Esophagus muscularis mucosa (tissue), 4 donors: ENCODE data around the gene PTPRB. TPM values are rescaled to one million over a fixed set of nuclear protein-coding genes. Genes with fewer than 3 reads are reported as not detected.

ENCODE experiments used
- DNase-seq: peaks from one replicate; pipeline ENCODE4 v3.0.0-alpha.2; 2017; ENCODE audit errors: extremely low spot score
- H3K27ac ChIP-seq, 4 donors: fragments of 200-600 bp; sonication (generic); replicated peaks in 1 of 4; 1 replicate in 3 of 4; 2 replicates in 1 of 4; pipeline ENCODE4 v1.5.1; 2016 to 2019; ENCODE audit warnings: mild to moderate bottlenecking in 1 of 4
- H3K27me3 ChIP-seq, 4 donors: fragments of 200-600 bp; sonication (generic); one replicate each; pipeline versions ENCODE4 v1.5.1 to v1.6.0; 2016 to 2019
- H3K36me3 ChIP-seq, 4 donors: fragments of 200-600 bp; sonication (generic); one replicate each; pipeline ENCODE4 v1.5.1; 2016 to 2019
- H3K4me1 ChIP-seq, 4 donors: fragments of 200-600 bp; sonication (generic); one replicate each; pipeline ENCODE4 v1.5.1; 2016 to 2019
- H3K4me3 ChIP-seq, 4 donors: fragments of 200-600 bp; sonication (generic); 1 replicate in 2 of 4; 2 replicates in 2 of 4; pipeline ENCODE4 v1.5.1; 2016 to 2019; ENCODE audit warnings: mild to moderate bottlenecking in 4 of 4, moderate library complexity in 1 of 4
- H3K9me3 ChIP-seq, 4 donors: fragments of 200-600 bp; sonication (generic); 1 replicate in 3 of 4; 2 replicates in 1 of 4; pipeline ENCODE4 v1.5.1; 2016 to 2019
- CTCF ChIP-seq, 3 experiments: fragments of 200-600 bp in 2 of 3; fragments of 450-650 bp in 1 of 3; sonication (generic) in 2 of 3; IDR thresholded peaks; one replicate each; pipeline ENCODE4 v1.5.1; 2017 to 2019; ENCODE audit warnings: antibody characterized with exemption in 3 of 3, mild to moderate bottlenecking in 2 of 3, moderate library complexity in 1 of 3
- EP300 ChIP-seq: sonication (generic); formaldehyde crosslinking; IDR thresholded peaks from one replicate; pipeline ENCODE4 v1.6.1; 2017; ENCODE audit warnings: antibody characterized with exemption
- POLR2A ChIP-seq: fragments of 450-650 bp; IDR thresholded peaks from one replicate; pipeline ENCODE4 v1.6.1; 2017; ENCODE audit warnings: antibody characterized with exemption, moderate library complexity, mild to moderate bottlenecking, low read depth
- POLR2AphosphoS5 ChIP-seq, 2 donors: sonication (generic); formaldehyde crosslinking; IDR thresholded peaks; one replicate each; pipeline ENCODE4 v1.6.1; 2017; ENCODE audit warnings: antibody characterized with exemption in 2 of 2
- WGBS: methylation state at CpG from one replicate; pipeline ENCODE4 v1.1.5; 2018; 5-methylcytosine and 5-hydroxymethylcytosine counted together
- intact Hi-C: fragments of 100-400 bp; cut with DNase I; formaldehyde crosslinking; loops from one replicate; pipeline ENCODE4 v1.15.1; 2023
- total RNA-seq, 4 donors: library from RNA; depleted of rRNA; stranded (reverse); fragments of >200 nt; gene quantifications; one replicate each; pipeline versions ENCODE4 v1.1.0 to v1.2.1, GENCODE V29; 2016

PTPRB gene
- total RNA-seq, 4 donors from 2014 or later: 22.0 to 41.9 (median 30.4) TPM

DNA sequence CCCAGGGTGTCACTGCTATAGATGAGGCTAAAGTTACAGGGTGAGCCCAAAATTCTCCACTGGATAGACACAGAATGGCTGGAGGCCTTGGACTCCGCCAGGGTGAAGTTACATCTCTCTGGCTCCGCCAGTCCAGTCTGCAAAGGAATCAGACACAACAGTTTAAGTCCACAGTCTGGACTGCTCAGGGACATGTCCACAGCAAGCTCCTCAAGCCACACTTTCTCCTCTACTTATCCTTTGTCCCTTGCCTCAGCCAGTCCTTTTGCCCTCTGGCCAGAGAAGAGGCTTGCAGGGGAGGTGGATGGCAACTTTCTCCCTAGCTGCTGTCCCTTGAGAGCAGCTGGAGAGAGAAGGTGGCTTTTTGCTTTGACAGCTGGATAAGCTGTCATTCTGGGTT lies 28.0 kb downstream of the PTPRB start:
- DNase-seq: no peak
- peaks cover 0 to 33% (median 0%) of the 10 kb centered on the region in 4 donors for H3K27me3 ChIP-seq
- intact Hi-C loops: no loop called here
- H3K27ac ChIP-seq: peak overlapping the region; percentile 39 to 68 (median 60)
- peak overlapping the region; percentile 53 to 61 (median 54) for H3K4me3 ChIP-seq
- H3K9me3 ChIP-seq: peaks cover 0 to 4% (median 0%) of the 10 kb centered on the region in 4 donors
- H3K4me1 ChIP-seq: peaks cover 4 to 16% (median 13%) of the 10 kb centered on the region in 4 donors
- H3K36me3 ChIP-seq: peaks cover 0 to 4% (median 0%) of the 10 kb centered on the region in 4 donors
- TF ChIP-seq POLR2A (no peak), CTCF (IDR thresholded peaks at IDR 0.05) (no peak), POLR2AphosphoS5 (IDR thresholded peaks at IDR 0.05) (peak in 1 of 2 donors; percentile 8), EP300 (no peak)
- WGBS: no CpG with 5 or more reads among the region's 2 CpGs

- peaks cover 0 to 9% (median 2%) of the 10 kb centered on the region in 4 donors for H3K36me3 ChIP-seq
- no peak for DNase-seq
- H3K27ac ChIP-seq: peak overlapping the region in 2 of 4 donors; percentile 39 to 55
- TF ChIP-seq CTCF (IDR thresholded peaks at IDR 0.05) (no peak), POLR2AphosphoS5 (IDR thresholded peaks at IDR 0.05) (no peak), POLR2A (no peak), EP300 (no peak)
- WGBS: 66% methylated on average over 1 of the region's 1 CpG
- peaks cover 0 to 4% (median 0%) of the 10 kb centered on the region in 4 donors for H3K9me3 ChIP-seq
- H3K27me3 ChIP-seq: peaks cover 0 to 37% (median 0%) of the 10 kb centered on the region in 4 donors
- peaks cover 4 to 16% (median 13%) of the 10 kb centered on the region in 4 donors for H3K4me1 ChIP-seq
- peak overlapping the region; percentile 53 to 61 (median 54) for H3K4me3 ChIP-seq
- intact Hi-C loops: no loop called here
Observed at GRCh38 chr12:70608184-70608583, 29.0 kb downstream of the PTPRB start.

DNA sequence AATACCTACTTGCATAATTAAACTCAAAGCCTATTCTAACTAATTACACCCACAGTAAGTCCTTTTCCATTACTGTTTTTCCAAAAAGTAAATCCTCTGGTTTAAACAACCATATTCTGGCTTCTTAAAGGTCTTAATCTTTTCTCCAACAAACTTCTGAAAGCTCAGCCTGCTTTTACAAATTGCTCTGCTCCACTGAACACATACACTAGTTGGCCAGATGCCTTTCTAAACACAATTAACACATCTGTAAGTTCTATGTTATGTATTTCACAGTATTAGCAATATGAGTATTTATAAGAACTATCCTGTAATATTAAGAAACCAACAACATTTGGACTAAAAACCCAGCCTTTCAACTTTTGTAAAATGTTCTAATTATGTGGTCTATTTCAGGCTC lies 30.1 kb downstream of the PTPRB start:
- H3K4me3 ChIP-seq: peak overlapping the region; percentile 53 to 61 (median 54)
- TF ChIP-seq POLR2AphosphoS5 (IDR thresholded peaks at IDR 0.05) (no peak), CTCF (IDR thresholded peaks at IDR 0.05) (no peak), POLR2A (no peak), EP300 (no peak)
- intact Hi-C loops: no loop called here
- H3K4me1 ChIP-seq: peaks cover 4 to 16% (median 13%) of the 10 kb centered on the region in 4 donors
- peaks cover 0 to 37% (median 0%) of the 10 kb centered on the region in 4 donors for H3K27me3 ChIP-seq
- no peak for DNase-seq
- H3K27ac ChIP-seq: no peak overlapping the region
- peaks cover 0 to 4% (median 0%) of the 10 kb centered on the region in 4 donors for H3K9me3 ChIP-seq
- H3K36me3 ChIP-seq: peaks cover 0 to 9% (median 2%) of the 10 kb centered on the region in 4 donors

GRCh38 chr12:70605976-70606375 lies 31.3 kb downstream of the PTPRB start:
- no peak for TF ChIP-seq POLR2AphosphoS5 (IDR thresholded peaks at IDR 0.05)
- TF ChIP-seq EP300: no peak
- TF ChIP-seq POLR2A: no peak
- no peak for TF ChIP-seq CTCF (IDR thresholded peaks at IDR 0.05)

More at GRCh38 chr12:70605976-70606375, 31.3 kb downstream of the PTPRB start:
- 77% methylated on average over 5 of the region's 5 CpGs for WGBS
- H3K4me3 ChIP-seq: peak overlapping the region; percentile 8 to 56 (median 53)
- DNase-seq: no peak
- peaks cover 0 to 37% (median 0%) of the 10 kb centered on the region in 4 donors for H3K27me3 ChIP-seq
- H3K9me3 ChIP-seq: peaks cover 0 to 4% (median 0%) of the 10 kb centered on the region in 4 donors
- intact Hi-C loops: no loop called here
- peaks cover 4 to 16% (median 13%) of the 10 kb centered on the region in 4 donors for H3K4me1 ChIP-seq
- peaks cover 0 to 9% (median 2%) of the 10 kb centered on the region in 4 donors for H3K36me3 ChIP-seq
- H3K27ac ChIP-seq: no peak overlapping the region
